Measurements from ENCODE around the gene MAPK12.

- TF ChIP-seq CTCF (IDR thresholded peaks at IDR 0.05) (no peak), POLR2A (IDR thresholded peaks at IDR 0.05) (no peak)
Measured at GRCh38 chr22:50303515-50303847, 42.0 kb upstream of the MAPK12 start.

All from thyroid gland (tissue), 4 donors.